Smooth muscle cell of trachea (primary cell): ENCODE data around the gene ZNF235. TPM values are rescaled to one million over a fixed set of nuclear protein-coding genes. Genes with fewer than 3 reads are reported as not detected.

Experiments
- total RNA-seq: library from RNA; depleted of rRNA; stranded (reverse); fragments of >200 nt; gene quantifications from 2 replicates; pipeline ENCODE4 v1.2.1, GENCODE V29; 2014

ZNF235 gene
- total RNA-seq, result 4.5 and 6.5 TPM in 2 replicates

GRCh38 chr19:44304659-44305193 is at the start of gene ZNF235:
ZNF235 (minus strand) TSS chr19:44305025; CDS start chr19:44303404, 1,621 bp downstream.

Other genes starting within 250 kb of the ZNF235 start
- 3.3 and 3.8 TPM in 2 replicates for gene ZNF284, start 232.9 kb downstream of the ZNF235 start, total RNA-seq
- 27.8 and 30.1 TPM in 2 replicates for gene ZNF224, start 210.7 kb downstream of the ZNF235 start, total RNA-seq
- 6.1 and 9.3 TPM in 2 replicates for gene ZNF225, start 191.6 kb downstream of the ZNF235 start, total RNA-seq
- 10.8 and 12.2 TPM in 2 replicates for gene ZNF234, start 163.5 kb downstream of the ZNF235 start, total RNA-seq
- 17.9 and 21.8 TPM in 2 replicates for gene ZNF226, start 139.9 kb downstream of the ZNF235 start, total RNA-seq
- gene ZNF227, start 92.5 kb downstream of the ZNF235 start, total RNA-seq, result 32.3 and 34.8 TPM in 2 replicates
- gene ZNF233, start 45.1 kb downstream of the ZNF235 start, total RNA-seq, result 1.9 and 2.6 TPM in 2 replicates
- gene ZNF112, start 51.7 kb upstream of the ZNF235 start, total RNA-seq, result 7.9 and 9.6 TPM in 2 replicates
- 4.0 and 9.5 TPM in 2 replicates for gene ZNF285, start 96.6 kb upstream of the ZNF235 start, total RNA-seq
- gene ZNF229, start 143.4 kb upstream of the ZNF235 start, total RNA-seq, result 14.1 and 15.2 TPM in 2 replicates
- gene ZNF180, start 195.5 kb upstream of the ZNF235 start, total RNA-seq, result 8.8 and 11.2 TPM in 2 replicates
- gene CEACAM20, start 224.7 kb upstream of the ZNF235 start, total RNA-seq, result not detected in 2 replicates